Endodermal cell (in vitro differentiated cells): ENCODE results near the gene MYOF. TPM values are rescaled to one million over a fixed set of nuclear protein-coding genes. Genes with fewer than 3 reads are reported as not detected.

Experiments
- DNase-seq: peaks from one replicate; pipeline ENCODE4 v3.0.0-alpha.2; 2017
- H3K27ac ChIP-seq: 2 replicates; pipeline ENCODE4 v1.5.1; 2013; ENCODE audit warnings: mild to moderate bottlenecking, low read depth, low read length, moderate library complexity
- H3K27me3 ChIP-seq: 2 replicates; pipeline ENCODE4 v1.6.1; 2013; ENCODE audit warnings: mild to moderate bottlenecking, low read length, moderate library complexity; ENCODE audit not compliant: insufficient read depth, control insufficient read depth, poor library complexity, severe bottlenecking
- H3K36me3 ChIP-seq: 2 replicates; pipeline ENCODE4 v1.7.0; 2013; ENCODE audit warnings: mild to moderate bottlenecking, low read length, moderate library complexity; ENCODE audit not compliant: control insufficient read depth, insufficient read depth
- H3K4me1 ChIP-seq: one replicate; pipeline ENCODE4 v1.7.0; 2013; ENCODE audit warnings: low read length; ENCODE audit not compliant: control insufficient read depth, insufficient read depth
- H3K4me3 ChIP-seq: 2 replicates; pipeline ENCODE4 v1.5.1; 2013; ENCODE audit warnings: mild to moderate bottlenecking, low read length, moderate library complexity
- H3K9ac ChIP-seq: 2 replicates; pipeline ENCODE4 v1.6.1; 2013; ENCODE audit warnings: mild to moderate bottlenecking, low read length, moderate library complexity; ENCODE audit not compliant: poor library complexity, severe bottlenecking; ENCODE audit errors: extremely low read depth
- H3K9me3 ChIP-seq: 2 replicates; pipeline ENCODE4 v1.6.1; 2013; ENCODE audit warnings: mild to moderate bottlenecking, low read length, moderate library complexity; ENCODE audit not compliant: control insufficient read depth
- H3K27ac Mint-ChIP-seq: 2 replicates; pipeline ENCODE4 v1.8.0; 2020; ENCODE audit warnings: mixed read lengths
- H3K27me3 Mint-ChIP-seq: 2 replicates; pipeline ENCODE4 v1.8.0; 2021; ENCODE audit warnings: mild to moderate bottlenecking, mixed read lengths; ENCODE audit not compliant: insufficient read depth
- H3K36me3 Mint-ChIP-seq: 2 replicates; pipeline ENCODE4 v1.8.0; 2020; ENCODE audit warnings: low read depth, mixed read lengths
- H3K4me1 Mint-ChIP-seq: 2 replicates; pipeline ENCODE4 v1.8.0; 2020; ENCODE audit warnings: mixed read lengths
- H3K4me3 Mint-ChIP-seq: 2 replicates; pipeline ENCODE4 v1.8.0; 2020; ENCODE audit warnings: mild to moderate bottlenecking, moderate library complexity, mixed read lengths
- H3K9me3 Mint-ChIP-seq: 2 replicates; pipeline ENCODE4 v1.8.0; 2020; ENCODE audit warnings: mild to moderate bottlenecking, mixed read lengths
- CTCF ChIP-seq: fragments of 200-600 bp; sonication (generic); conservative IDR thresholded peaks from 2 replicates; pipeline ENCODE4 v1.5.0; 2021; ENCODE audit warnings: antibody characterized with exemption, mild to moderate bottlenecking
- WGBS, 2 experiments: methylation state at CpG; one replicate each; pipeline versions ENCODE4 v1.1.5 to v1.1.7; 2013; ENCODE audit warnings: missing lambda C conversion rate in 2 of 2, mixed read lengths in 1 of 2; ENCODE audit not compliant: insufficient coverage in 1 of 2, insufficient read length in 1 of 2; 5-methylcytosine and 5-hydroxymethylcytosine counted together
- total RNA-seq, 2 donors: library from RNA; stranded (reverse); fragmentation: NEBNext Ultra II Directional in 1 of 2; extraction: Animal tissue kit (Norgen Biotek cat#: 25700) in 1 of 2; gene quantifications; 2 replicates in 1 of 2; 3 replicates in 1 of 2; pipeline ENCODE4 v1.2.1, GENCODE V29; 2021

MYOF gene
- total RNA-seq, 2 donors from 2014 or later = 37.4 to 93.8 TPM

GRCh38 chr10:93454146-93454545 lies 28.0 kb downstream of the MYOF start:
- Histone ChIP-seq H3K27ac (no peak overlapping the region), H3K4me1 (peaks cover 5% of the 10 kb centered on the region)

GRCh38 chr10:93452143-93452542 lies 30.0 kb downstream of the MYOF start:
- H3K4me1 ChIP-seq = peaks cover 5% of the 10 kb centered on the region
- Mint-ChIP-seq H3K27ac (no peak overlapping the region), H3K4me3 (no peak overlapping the region), H3K9me3 (no peaks in the 10 kb centered on the region), H3K27me3 (no peaks in the 10 kb centered on the region), H3K36me3 (peaks cover 31% of the 10 kb centered on the region), H3K4me1 (peaks cover 24% of the 10 kb centered on the region)
- WGBS, 2 experiments = 67 to 93% methylated on average over 1 to 2 of the region's 2 CpGs
- no peaks in the 10 kb centered on the region for H3K9me3 ChIP-seq
- H3K36me3 ChIP-seq = peaks cover 55% of the 10 kb centered on the region
- H3K9ac ChIP-seq = no peak overlapping the region
- H3K27me3 ChIP-seq = no peaks in the 10 kb centered on the region
- no peak for TF ChIP-seq CTCF
- peak; percentile 24 for DNase-seq
- H3K27ac ChIP-seq = no peak overlapping the region
- no peak overlapping the region for H3K4me3 ChIP-seq

More at GRCh38 chr10:93454146-93454545, 28.0 kb downstream of the MYOF start:
- H3K27ac Mint-ChIP-seq = no peak overlapping the region
- H3K9me3 Mint-ChIP-seq = no peaks in the 10 kb centered on the region
- no peaks in the 10 kb centered on the region for H3K27me3 Mint-ChIP-seq
- peaks cover 28% of the 10 kb centered on the region for H3K4me1 Mint-ChIP-seq
- H3K9me3 ChIP-seq = no peaks in the 10 kb centered on the region
- TF ChIP-seq CTCF = no peak
- no peak overlapping the region for H3K4me3 Mint-ChIP-seq
- H3K27me3 ChIP-seq = no peaks in the 10 kb centered on the region
- H3K4me3 ChIP-seq = no peak overlapping the region
- no peak for DNase-seq
- H3K9ac ChIP-seq = no peak overlapping the region
- 84 to 91% methylated on average over 2 of the region's 2 CpGs for WGBS, 2 experiments
- peaks cover 23% of the 10 kb centered on the region for H3K36me3 Mint-ChIP-seq
- H3K36me3 ChIP-seq = peaks cover 39% of the 10 kb centered on the region

GRCh38 chr10:93451244-93451947 lies 30.7 kb downstream of the MYOF start:
- Histone ChIP-seq H3K27ac (no peak overlapping the region), H3K4me3 (no peak overlapping the region), H3K4me1 (peaks cover 3% of the 10 kb centered on the region), H3K9me3 (no peaks in the 10 kb centered on the region), H3K9ac (no peak overlapping the region), H3K27me3 (no peaks in the 10 kb centered on the region), H3K36me3 (peaks cover 61% of the 10 kb centered on the region)
- 77 to 81% methylated on average over 5 to 7 of the region's 7 CpGs for WGBS, 2 experiments
- no peak for TF ChIP-seq CTCF
- H3K27ac Mint-ChIP-seq = no peak overlapping the region
- H3K4me1 Mint-ChIP-seq = peaks cover 24% of the 10 kb centered on the region
- no peak overlapping the region for H3K4me3 Mint-ChIP-seq
- H3K27me3 Mint-ChIP-seq = no peaks in the 10 kb centered on the region
- H3K9me3 Mint-ChIP-seq = no peaks in the 10 kb centered on the region
- H3K36me3 Mint-ChIP-seq = peaks cover 30% of the 10 kb centered on the region
- DNase-seq = no peak
